GM19468 (cell line): ENCODE results near the gene ETV6.

Experiments used
- ATAC-seq: cut with Tn5 transposase; IDR thresholded peaks from one replicate; pipeline ENCODE4 v1.9.1; 2021; ENCODE audit warnings: mild to moderate bottlenecking, moderate library complexity, moderate number of reproducible peaks; ENCODE audit not compliant: unreplicated experiment; ENCODE audit errors: extremely low read depth

Gene ETV6

DNA sequence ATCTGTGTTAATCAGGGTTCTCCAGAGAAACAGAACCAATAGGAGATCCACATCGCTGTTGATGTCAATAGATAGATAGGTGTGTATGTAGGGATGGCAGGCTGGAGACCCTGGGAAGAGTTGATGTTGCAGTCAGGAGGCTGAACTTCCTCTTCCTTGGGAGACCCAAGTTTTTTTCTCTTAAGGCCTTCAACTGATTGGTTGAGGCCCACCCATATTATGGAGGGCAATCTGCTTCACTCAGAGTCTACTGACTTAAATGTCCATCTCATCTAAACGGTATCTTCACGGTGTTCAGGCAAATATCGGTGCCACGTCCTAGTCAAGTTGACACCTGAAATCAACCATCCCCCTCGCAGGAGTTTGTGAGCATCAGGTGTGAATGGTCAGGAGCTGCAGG lies 63.0 kb downstream of the ETV6 start:
- ATAC-seq = no peak

DNA sequence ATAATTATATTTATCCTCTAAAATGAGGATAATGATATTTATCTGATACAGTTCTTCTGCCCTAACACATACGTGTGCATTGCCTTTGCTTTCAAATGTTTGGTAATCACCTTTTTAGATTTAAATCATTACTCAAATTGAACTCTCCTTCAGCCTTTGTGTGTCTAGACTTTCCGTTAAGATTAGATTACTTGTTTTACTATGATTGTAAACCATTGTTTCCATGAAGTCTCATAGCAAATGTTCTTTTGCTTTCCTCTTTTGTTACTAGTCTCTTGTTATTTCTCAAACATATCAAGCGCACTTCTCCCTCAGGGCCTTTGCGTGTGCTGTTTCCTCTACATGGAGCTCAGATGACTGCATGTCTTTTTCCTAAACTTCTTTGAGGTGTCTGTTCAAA lies 63.7 kb downstream of the ETV6 start:
- ATAC-seq = no peak

DNA sequence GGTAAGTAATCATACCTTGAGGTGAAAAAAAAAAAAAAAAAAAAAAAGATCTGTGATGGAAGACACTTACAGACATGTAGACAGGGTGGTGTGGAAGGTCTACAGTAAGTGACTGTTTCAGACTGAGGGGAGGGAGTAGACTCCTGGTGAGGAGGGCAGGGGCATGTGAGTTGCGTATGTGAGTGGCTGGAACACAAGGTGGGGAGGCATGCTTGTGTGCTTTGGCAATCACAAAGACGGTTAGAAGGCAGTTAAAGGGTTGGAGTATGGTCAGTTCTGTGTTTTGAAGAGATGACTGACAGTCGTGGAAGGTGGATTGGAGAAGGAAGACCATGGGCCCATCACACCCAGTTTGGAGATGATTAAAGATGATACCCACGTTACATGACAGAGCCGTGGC lies 65.2 kb downstream of the ETV6 start:
- no peak for ATAC-seq

DNA sequence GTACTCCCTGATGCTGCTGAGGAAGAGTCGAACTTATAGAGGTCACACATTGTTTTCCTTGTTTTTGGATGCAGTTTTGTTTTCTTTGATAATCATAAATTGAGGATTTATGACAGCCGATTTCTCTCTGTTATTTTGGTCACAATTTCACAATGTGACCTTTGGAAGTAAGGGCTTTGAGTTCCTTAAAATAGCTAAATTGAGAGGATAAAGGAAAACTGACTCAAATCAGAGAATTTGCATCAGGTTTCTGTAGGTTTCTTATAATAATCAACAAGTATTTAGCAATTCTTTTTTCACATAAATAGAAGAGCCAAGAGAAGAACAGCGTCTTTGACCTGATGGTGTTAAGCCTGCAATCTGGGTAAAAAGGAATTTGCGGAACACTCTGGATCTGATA lies 66.1 kb downstream of the ETV6 start:
- ATAC-seq = no peak

DNA sequence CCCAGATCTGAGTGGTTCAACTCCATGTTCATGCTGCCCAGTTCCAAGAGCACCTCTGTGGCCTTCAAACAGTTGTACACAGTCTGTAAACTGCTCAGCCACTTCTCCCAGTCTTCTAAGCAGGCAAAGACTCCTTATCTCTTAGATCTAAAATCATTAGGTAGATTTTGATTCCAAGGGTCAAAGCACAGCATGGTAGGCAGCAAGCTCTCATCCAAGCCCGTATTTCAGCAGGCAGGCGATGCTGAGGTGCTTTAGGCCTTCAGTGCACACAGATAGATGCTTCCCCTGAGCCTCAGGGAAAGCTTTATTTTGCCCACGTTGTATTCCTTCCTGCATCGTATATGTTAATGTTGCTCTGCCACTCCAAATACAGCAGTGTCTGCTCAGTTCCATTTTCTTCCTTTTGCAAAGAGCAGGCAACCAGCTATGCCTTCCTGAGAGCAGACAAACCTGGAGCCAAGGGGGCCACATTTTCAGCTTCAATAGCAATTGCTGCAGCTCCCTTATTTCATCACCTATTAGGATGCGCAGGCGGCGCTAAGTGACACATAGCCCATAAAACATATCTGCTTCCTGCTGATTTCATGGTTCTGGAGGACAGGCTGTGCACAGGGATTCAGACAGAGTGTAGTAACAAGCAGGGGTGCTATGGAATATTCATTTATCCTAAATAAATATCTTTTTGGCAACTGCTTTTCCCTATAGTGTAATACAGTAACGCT lies 67.5 kb downstream of the ETV6 start:
- no peak for ATAC-seq

DNA sequence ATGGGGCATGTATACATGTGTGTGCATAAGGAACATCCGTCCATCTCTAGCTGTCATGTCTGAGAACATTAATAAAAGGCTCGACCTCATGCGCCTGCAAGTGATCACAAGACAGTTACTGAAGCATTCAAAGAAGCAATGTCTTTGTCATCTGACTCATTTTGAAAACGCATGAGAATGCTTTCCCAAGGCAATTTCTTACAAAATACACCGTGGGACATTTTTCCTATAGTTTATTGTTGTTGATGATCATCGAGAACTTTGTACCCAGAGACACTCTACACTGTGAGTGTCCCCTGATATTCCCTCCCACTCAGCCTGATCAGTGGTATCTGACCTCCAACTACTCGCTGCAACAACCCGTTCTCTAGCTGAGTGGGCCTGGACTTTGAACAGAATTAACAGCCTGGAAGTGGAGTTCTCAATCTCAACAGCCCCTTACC lies 68.1 kb downstream of the ETV6 start:
- ATAC-seq = no peak

DNA sequence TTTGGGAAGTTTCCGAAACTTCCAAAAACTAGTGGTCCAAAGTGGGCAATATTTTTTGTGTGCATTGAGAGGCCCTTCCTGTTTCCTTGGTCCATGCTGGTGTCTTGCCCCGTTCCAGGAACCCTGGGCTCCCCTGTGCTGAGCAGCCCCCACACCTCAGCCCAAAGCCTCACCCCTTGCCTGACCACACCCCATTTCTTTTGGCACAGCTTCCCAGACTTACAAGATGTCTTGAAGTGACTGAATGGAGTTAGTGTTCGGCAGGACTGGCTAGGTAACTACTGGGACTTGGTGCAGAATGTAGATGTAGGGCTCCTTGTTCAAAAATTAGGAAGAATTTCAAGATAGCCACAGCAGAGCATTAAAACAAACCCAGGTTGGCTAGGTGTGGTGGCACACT lies 68.6 kb downstream of the ETV6 start:
- ATAC-seq = no peak

DNA sequence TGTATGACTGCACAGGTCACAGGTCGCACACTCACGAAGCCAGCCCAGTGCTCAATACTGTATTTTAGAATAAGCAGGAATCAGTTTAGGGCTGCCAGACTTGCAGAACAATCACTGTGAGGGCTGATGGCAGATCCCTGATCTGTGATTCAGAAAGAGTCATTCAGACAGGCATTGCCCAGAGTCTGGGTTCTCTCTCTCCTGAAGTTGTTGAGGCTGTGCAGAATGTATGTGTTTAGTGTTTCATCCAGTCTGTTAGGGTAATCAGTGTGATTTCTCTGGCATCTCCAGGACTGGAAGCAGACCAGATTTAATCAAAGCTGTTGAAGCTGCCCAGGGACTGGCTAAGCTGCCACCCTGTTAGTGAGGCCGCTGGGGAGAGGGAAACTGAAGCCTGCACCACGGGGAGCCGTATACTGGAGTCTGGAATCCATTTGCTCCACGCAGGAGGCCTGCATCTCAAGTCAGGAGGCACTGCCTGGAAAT lies 69.3 kb downstream of the ETV6 start:
- no peak for ATAC-seq

DNA sequence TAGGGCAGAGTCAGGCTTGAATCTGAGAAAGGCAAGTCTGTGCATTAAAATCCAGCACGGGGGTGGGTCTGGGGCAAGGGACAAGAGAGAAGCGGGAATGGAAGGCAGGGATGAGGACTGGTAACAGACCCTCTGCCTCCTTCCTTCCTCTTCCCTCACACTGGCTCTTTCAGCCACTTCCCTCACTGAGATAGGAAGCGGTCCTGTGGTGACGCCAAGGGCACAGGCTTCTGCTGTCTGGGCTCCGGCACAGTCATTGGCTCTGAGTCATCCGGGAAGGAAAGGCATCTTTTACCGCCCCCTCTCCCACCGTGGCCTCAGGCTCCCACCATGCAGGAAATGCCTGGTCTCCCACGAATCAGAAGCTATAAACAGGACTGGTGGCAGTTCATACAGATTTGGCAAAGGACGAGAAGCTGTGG lies 70.2 kb downstream of the ETV6 start:
- no peak for ATAC-seq

DNA sequence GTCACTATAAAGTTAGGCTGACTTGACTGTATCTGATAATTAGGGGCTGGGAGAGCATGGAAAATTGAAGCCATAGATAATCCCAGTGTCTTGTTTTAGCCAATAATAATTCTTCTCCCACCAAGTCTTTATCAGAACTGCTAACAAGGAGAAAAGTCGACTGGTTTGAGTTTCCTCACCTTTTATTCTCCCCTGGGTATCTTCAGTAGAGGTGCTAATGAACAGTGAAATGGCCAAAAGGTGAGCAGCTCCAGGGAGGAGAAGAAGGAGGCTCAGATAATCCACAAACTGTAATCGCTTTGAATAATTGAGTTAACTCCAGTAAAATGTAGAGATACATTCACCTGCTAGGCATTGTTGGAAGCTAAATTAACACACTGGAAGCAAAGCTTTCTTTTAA lies 72.6 kb downstream of the ETV6 start:
- ATAC-seq = no peak

DNA sequence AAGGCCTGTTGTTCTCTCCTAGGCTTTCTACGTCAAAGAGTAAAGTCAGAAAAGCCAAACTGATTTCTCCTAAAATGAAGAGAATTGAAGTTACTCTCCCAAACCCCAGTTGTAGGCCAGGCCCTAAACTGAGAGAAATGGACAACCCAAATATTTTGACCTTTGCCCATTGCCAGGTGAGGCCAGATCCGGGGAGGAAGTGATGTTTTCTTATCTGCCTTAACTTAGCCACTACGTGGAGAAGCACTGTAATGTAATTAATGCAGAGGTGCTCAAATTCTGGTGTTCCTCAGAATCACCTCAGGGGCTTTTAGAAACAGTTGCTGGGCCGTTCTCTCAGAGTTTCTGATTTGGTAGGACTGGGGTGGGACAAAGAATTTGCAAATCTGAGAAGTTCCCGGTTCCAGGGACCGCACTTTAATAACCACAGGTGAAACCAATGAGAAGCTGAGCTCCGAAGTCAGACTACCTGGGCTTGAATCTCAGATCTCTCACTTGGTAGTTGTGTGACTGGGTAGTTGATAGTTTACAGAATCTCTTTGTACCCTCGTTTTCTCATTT lies 73.2 kb downstream of the ETV6 start:
- ATAC-seq = no peak

DNA sequence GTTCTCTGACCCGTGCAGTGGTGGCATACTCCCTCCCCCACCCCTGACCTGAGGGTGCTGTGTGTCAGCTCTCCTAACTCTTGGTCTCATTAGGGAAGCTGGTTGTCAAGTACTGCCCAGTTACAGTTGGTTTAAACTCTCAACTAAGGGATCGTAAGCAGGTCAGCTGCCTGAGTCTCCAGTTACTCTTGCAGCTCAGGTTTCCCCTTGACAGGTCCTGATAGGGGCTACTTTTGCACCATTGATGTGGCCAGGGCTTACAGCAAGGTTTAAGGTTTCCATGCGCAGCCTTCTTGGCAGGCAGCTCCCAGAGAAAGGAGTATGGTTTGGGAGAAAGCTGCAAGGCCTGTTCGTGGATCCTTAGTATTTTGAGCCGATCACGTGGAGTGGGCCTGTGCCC lies 74.5 kb downstream of the ETV6 start:
- ATAC-seq = no peak

DNA sequence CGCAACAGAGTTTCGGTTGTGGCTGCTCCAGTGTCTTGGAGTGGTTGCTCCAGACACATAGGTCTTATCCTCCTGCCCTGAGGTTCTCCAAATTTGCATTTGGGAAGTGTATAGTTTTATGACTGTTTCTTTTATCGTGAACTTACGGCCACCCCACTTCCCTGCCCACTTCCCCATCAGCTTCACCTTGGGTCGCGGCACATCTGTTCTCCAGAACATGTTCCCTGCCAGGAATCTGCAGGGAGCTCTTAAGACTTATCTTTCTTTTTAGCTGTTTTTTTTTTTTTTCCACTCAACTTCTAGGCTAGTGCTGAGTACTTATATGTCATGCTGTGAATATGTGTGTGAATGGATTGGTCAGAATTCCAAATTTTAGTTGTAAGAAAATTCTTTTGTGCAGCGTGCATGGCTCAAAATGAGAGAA lies 75.4 kb downstream of the ETV6 start:
- ATAC-seq = no peak

DNA sequence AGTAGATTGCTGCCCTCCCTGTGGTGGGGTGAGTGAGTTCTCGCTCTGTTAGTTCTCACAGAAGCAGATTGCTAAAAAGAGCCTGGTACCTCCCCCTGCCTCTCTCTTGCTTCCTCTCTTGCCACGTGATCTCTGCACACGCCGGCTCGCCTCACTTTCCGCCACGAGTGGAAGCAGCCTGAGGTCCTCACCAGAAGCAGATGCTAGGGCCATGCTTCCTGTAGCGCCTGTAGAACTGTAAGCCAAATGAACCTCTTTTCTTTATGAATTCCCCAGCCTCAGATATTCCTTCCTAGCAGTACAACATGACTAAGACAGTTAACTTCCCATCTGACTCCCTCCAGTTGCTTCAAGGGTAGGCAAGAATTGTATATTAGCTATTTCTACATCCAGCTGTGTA lies 76.2 kb downstream of the ETV6 start:
- ATAC-seq = no peak

DNA sequence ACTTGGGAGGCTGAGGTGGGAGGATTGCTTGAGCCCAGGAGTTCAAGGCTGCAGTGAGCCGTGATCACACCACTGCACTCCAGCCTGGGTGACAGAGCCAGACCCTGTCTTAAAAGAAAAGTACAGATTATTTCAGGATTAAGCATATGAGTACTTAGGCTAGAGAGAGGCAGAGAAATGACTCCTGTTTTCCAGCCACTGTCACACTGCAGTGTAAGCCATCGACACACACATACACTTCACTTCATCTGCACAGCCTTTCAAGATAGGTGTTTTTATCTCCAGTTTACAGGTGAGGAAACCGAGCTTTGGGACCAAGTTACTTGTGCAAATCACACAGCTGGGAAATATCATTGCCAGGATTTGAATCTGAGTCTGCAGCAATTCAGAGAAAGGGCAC lies 77.2 kb downstream of the ETV6 start:
- no peak for ATAC-seq

DNA sequence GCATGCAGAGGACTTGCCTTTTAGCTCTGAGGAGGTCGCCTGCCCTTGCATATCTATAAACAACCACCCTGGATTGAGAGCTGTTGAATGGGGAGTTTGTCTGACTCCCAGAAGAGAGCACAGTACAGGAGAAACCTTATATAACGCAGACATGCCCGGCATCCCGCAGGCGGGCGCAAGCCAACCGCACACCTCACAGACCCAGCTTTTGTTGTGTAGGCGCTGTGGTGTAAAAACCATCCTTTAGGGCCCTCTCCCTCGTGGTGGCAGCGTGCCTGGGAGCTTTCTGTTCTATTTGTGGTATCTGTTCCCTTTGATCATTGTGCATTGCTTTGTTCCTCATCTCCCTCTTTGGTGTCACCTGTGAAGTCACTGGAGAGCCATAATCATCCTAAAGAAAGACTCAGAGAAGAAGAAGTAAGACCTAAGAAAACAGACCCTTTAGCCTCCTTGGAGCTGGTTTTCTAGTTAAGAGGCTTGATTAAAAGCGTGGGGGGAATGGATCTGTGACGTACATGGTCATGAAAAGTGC lies 77.7 kb downstream of the ETV6 start:
- no peak for ATAC-seq

DNA sequence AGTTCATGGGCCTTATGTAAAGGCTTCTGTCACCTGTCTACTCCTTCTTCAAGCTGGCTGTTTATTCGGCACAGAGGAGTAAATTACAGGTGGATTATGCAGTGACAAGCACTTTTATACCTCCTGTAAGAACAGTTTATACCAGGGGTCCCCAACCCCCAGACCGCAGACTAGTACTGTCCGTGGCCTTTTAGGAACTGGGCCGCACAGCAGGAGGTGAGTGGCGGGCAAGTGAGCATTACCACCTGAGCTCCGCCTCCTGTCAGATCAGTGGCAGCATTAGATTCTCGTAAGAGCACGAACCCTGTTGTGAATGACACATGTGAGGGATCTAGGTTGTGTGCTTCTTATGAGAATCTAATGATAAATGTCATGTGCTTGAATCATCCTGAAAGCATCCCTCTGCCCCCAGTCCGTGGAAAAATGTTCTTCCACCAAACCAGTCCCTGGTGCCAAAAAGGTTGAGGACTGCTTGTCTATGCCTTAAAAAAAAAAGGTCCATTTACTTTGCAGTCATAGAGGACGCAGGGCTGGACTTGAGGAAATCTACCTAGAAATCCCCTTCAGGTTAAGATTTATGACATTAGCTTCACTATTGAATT lies 78.8 kb downstream of the ETV6 start:
- no peak for ATAC-seq

DNA sequence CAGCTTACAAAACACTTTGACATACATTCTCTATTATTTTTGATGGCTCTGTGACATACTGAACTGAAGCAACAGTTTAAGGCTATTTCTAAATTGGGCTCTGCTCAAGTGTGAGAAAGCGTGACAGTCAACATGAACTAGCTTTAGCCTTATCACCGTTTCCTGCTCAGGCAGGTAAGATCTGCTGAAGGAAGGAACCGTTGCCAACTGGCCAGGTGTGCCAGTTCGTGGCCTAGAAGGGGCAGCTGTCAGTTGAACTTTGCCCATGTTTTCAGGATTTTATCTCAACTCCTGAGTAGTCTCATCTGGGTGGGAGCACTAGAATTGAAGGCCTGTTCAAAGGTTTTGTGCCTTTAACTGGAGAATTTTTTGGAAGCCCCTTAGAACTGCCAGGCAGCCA lies 79.5 kb downstream of the ETV6 start:
- ATAC-seq = no peak

DNA sequence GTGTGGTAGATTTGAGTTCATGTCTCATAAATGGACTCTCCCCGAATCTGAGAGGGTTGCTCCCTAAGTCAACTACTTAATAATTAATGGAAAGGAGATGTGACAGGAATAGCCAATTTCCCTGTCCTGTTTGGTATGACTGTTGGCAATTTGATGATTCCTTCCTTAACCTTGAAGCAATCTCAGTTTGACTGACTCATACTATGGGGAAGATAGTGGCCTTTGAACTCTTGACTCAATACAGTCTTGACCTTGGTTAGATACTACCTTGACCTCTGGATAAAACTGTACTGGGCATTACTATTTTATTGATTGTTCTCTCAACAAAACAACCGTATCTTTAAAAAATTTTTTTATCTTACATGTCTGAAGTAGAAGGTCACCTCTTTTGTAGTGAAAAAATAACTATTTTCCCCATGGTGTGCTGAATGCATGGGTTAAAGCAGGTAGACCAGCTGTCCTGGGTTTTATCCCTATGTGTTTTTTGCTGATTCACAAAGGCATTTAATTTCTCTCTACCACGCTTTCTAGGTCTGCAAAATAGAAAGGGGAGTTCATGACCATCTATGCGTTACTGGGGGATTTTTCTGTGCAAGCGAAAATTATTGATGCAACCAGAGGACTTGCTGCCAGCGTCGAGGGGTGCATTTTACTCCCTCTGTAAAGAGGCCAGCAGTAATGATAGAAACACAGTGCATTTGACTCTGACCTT lies 80.1 kb downstream of the ETV6 start:
- no peak for ATAC-seq

DNA sequence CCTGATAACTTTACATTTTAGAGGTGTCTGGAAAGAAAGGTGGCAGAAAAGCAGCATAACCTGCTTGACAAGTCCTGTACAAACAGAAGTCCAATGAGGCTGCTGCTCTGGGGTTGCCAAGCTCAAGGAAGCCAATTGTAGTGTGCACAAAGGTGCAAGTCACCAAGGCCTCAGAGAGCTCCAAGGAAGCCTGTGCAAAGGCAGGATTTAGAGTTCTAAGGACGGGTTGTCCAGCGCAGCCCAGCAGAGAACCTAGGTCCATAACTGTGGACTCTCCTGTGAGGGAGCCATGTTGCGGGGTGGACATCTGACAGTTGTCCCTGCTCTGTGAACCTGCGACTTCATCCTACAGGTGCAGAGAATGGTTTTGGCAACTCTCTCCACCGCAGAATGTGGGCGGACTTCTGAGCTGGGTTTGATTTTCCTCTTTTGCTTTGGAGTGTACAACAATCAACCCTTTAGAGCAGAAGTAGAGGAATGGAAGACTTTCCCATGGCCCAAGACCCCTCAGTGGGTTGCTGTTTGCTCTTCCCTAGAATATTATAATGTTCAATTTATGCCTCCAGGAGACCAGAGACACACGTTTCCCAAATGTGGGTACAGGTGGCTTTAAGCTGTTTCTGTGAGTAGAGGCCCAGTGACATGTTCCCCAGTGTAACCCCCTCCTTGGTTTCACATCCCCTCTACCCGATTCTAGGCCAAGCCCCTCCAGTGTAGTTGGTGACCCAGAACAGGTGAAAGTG lies 81.0 kb downstream of the ETV6 start:
- ATAC-seq = peak; percentile 28
